ENCODE data around the gene SMG6. TPM values are rescaled to one million over a fixed set of nuclear protein-coding genes. Genes with fewer than 3 reads are reported as not detected.

Gene SMG6
- total and polyA plus RNA-seq, 2 of the 13 experiments (the other 11 are each of a cell fraction or from before 2014, with no cell fraction given), result 4.6 to 14.6 TPM

DNA sequence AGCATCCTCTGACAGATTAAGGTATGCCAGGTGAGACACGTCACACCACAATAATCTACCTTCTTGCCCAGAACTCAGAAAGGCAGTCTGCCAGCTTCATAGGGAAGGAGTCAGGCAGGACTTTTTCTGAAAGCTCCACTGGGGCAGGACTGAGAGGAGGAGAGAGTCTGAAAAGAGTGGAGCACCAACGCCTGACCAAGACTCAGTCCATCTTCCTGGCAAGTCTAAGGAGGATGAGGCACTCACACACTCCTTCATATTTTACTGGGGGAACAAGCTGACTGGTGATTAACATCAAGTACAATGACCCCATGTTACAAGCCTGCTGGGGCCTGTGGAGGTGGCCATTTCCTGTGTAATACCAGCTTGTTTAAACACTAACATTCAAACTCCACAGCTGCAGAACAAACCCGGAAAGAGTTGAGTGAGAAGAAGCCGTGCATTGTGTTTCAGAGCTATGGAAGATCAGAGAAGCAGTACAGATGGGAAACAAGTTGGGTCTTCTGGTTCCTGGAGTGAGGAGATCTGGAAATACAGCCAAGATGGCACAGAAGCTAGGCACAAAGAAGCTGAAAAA is 126.3 kb downstream of the SMG6 start:
- peak; percentile 73 for ATAC-seq
- TF ChIP-seq TOPORS (CRISPR knock-in tag; IDR thresholded peaks at IDR 0.05) (no peak), MED13 (CRISPR knock-in tag; IDR thresholded peaks at IDR 0.05) (no peak), ZNF251 (CRISPR knock-in tag; IDR thresholded peaks at IDR 0.05) (no peak), DBP (CRISPR knock-in tag; IDR thresholded peaks at IDR 0.05; ENCODE audit: not compliant biosample characterization) (no peak), ZBTB33 (CRISPR knock-in tag; IDR thresholded peaks at IDR 0.05) (no peak), ZNF709 (CRISPR knock-in tag; IDR thresholded peaks at IDR 0.05) (peak; percentile 81; the same call in 1 of the 2 replicates), ZSCAN12 (CRISPR knock-in tag; IDR thresholded peaks at IDR 0.05) (no peak), SSRP1 (CRISPR knock-in tag; IDR thresholded peaks at IDR 0.05) (no peak), RNF2 (conservative IDR thresholded peaks at IDR 0.05; ENCODE audit: low read depth) (no peak), DMTF1 (CRISPR knock-in tag; IDR thresholded peaks at IDR 0.05) (no peak), IRF2 (CRISPR knock-in tag; IDR thresholded peaks at IDR 0.05) (no peak), ZNF24 (IDR thresholded peaks at IDR 0.05) (no peak)
- TF ChIP-seq, protein P1, sequence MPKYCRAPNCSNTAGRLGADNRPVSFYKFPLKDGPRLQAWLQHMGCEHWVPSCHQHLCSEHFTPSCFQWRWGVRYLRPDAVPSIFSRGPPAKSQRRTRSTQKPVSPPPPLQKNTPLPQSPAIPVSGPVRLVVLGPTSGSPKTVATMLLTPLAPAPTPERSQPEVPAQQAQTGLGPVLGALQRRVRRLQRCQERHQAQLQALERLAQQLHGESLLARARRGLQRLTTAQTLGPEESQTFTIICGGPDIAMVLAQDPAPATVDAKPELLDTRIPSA (CRISPR knock-in tag; IDR thresholded peaks at IDR 0.05; ENCODE audit: borderline replicate concordance), result no peak
- TF ChIP-seq, protein P2, sequence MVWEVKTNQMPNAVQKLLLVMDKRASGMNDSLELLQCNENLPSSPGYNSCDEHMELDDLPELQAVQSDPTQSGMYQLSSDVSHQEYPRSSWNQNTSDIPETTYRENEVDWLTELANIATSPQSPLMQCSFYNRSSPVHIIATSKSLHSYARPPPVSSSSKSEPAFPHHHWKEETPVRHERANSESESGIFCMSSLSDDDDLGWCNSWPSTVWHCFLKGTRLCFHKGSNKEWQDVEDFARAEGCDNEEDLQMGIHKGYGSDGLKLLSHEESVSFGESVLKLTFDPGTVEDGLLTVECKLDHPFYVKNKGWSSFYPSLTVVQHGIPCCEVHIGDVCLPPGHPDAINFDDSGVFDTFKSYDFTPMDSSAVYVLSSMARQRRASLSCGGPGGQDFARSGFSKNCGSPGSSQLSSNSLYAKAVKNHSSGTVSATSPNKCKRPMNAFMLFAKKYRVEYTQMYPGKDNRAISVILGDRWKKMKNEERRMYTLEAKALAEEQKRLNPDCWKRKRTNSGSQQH (CRISPR knock-in tag; IDR thresholded peaks at IDR 0.05; ENCODE audit: low read depth), result 0 out of 2 replicates have a peak, but pooled peaks have one; percentile 32
- TF ChIP-seq, protein P3, sequence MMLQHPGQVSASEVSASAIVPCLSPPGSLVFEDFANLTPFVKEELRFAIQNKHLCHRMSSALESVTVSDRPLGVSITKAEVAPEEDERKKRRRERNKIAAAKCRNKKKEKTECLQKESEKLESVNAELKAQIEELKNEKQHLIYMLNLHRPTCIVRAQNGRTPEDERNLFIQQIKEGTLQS (CRISPR knock-in tag; IDR thresholded peaks at IDR 0.05), result no peak
- TF ChIP-seq, protein P4, sequence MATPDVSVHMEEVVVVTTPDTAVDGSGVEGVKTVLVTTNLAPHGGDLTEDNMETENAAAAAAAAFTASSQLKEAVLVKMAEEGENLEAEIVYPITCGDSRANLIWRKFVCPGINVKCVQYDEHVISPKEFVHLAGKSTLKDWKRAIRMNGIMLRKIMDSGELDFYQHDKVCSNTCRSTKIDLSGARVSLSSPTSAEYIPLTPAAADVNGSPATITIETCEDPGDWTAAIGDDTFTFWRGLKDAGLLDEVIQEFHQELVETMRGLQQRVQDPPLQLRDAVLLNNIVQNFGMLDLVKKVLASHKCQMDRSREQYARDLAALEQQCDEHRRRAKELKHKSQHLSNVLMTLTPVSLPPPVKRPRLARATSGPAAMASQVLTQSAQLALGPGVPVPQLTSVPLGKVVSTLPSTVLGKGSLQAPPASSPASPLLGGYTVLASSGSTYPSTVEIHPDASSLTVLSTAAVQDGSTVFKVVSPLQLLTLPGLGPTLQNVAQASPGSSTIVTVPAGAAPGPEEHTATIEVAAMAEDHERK (CRISPR knock-in tag; IDR thresholded peaks at IDR 0.05; ENCODE audit: low read depth), result no peak

More for the DNA sequence above, 126.3 kb downstream of the SMG6 start:
- intact Hi-C loops (cut with micrococcal nuclease; ENCODE audit: unreplicated experiment), result no loop called here
- in situ Hi-C loops (cut with HindIII; ENCODE audit: extremely low pct_ligation_motif_present, low pct_unique_long_range_greater_than_20kb), result no loop called here
- POLR2A ChIA-PET, result interaction anchor here (1.0 kb wide), 1 partner anchor 159 kb away, joined by 3 read pairs; no protein-coding TSS in a partner anchor
- Histone ChIP-seq H3K4me2 (ENCODE audit: low read depth, low read length) (peak overlapping the region; percentile 54), H3K4me1 (ENCODE audit: insufficient read depth, low read length) (peaks cover 66% of the 10 kb centered on the region), H3K9me3 (ENCODE audit: low read length) (no peaks in the 10 kb centered on the region), H3K27me3 (ENCODE audit: control insufficient read depth in 1 of 2, insufficient read depth in 2 of 2, low read length in 2 of 2) (no peaks in the 10 kb centered on the region), H3K36me3 (replicated peaks in 1 of 2; ENCODE audit: control insufficient read depth in 1 of 2, insufficient read depth in 2 of 2, low read length in 2 of 2) (peaks cover 6 to 16% of the 10 kb centered on the region in 2 experiments; a peak in 4 of 5 replicates), H3K27ac (ENCODE audit: extremely low read length, insufficient read depth, low read length) (peak overlapping the region; percentile 70), H2AFZ (ENCODE audit: low read length) (no peak overlapping the region), H3K79me2 (ENCODE audit: insufficient read depth, low read length) (no peaks in the 10 kb centered on the region), H4K20me1 (ENCODE audit: insufficient read depth, low read length) (no peaks in the 10 kb centered on the region), H3K9ac (ENCODE audit: insufficient read depth, low read depth, low read length) (peak overlapping the region; percentile 42), H3K4me3 (replicated peaks in 1 of 3; ENCODE audit: insufficient read depth in 1 of 3, low read depth in 2 of 3, low read length in 3 of 3) (peak overlapping the region in 1 of 3 experiments; percentile 19; a peak in 1 of 6 replicates)
- CTCF ChIA-PET (ENCODE audit: low intra/inter-chr PET ratio, low total read pairs), result no interaction called here
- WGBS (ENCODE audit: low lambda C conversion rate), result 46% methylated on average over 4 of the region's 4 CpGs
- FAIRE-seq (peak; percentile 71), DNase-seq (ENCODE audit: low spot score) (peak; percentile 80)
- BruUV-seq (replicated peaks), result no TSS peak

All from HepG2 (cell line).